DND-41 (cell line): ENCODE results near the gene ATP6V0E2.

Experiments used
- EZH2 ChIP-seq: IDR thresholded peaks from 3 replicates; pipeline ENCODE4 v1.6.1; 2012; ENCODE audit warnings: borderline replicate concordance, low read depth, mild to moderate bottlenecking, moderate library complexity, low read length, inconsistent platforms; ENCODE audit not compliant: severe bottlenecking
- TF ChIP-seq, protein P1 (sequence below): IDR thresholded peaks from 2 replicates; pipeline ENCODE4 v1.5.1; 2012; ENCODE audit warnings: borderline replicate concordance, low read length, moderate library complexity, mild to moderate bottlenecking; ENCODE audit not compliant: poor library complexity, severe bottlenecking; ENCODE audit errors: extremely low read depth

- TF ChIP-seq, protein P1, sequence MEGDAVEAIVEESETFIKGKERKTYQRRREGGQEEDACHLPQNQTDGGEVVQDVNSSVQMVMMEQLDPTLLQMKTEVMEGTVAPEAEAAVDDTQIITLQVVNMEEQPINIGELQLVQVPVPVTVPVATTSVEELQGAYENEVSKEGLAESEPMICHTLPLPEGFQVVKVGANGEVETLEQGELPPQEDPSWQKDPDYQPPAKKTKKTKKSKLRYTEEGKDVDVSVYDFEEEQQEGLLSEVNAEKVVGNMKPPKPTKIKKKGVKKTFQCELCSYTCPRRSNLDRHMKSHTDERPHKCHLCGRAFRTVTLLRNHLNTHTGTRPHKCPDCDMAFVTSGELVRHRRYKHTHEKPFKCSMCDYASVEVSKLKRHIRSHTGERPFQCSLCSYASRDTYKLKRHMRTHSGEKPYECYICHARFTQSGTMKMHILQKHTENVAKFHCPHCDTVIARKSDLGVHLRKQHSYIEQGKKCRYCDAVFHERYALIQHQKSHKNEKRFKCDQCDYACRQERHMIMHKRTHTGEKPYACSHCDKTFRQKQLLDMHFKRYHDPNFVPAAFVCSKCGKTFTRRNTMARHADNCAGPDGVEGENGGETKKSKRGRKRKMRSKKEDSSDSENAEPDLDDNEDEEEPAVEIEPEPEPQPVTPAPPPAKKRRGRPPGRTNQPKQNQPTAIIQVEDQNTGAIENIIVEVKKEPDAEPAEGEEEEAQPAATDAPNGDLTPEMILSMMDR, result no peak
- no peak for TF ChIP-seq EZH2
Observed at GRCh38 chr7:149873074-149873969, at the start of gene ATP6V0E2.
